GM13976 (cell line): ENCODE results near the gene BRD9.

Experiments used
- DNase-seq: peaks from one replicate; pipeline ENCODE4 v3.0.0; 2012; ENCODE audit warnings: low spot score
- in situ Hi-C: fragments of 300-500 bp; cut with MboI; formaldehyde crosslinking; loops from one replicate; pipeline ENCODE4 v1.12.0; 2022; ENCODE audit warnings: low sequenced_read_pairs, mixed read lengths, inconsistent platforms; ENCODE audit not compliant: unreplicated experiment
- TF ChIP-seq, protein P1 (sequence below): IDR thresholded peaks from 2 replicates; pipeline ENCODE4 v1.5.1; 2012; ENCODE audit warnings: borderline replicate concordance, mild to moderate bottlenecking; ENCODE audit not compliant: insufficient read depth; ENCODE audit errors: extremely low read depth, missing control alignments, control extremely low read depth

The BRD9 gene

DNA sequence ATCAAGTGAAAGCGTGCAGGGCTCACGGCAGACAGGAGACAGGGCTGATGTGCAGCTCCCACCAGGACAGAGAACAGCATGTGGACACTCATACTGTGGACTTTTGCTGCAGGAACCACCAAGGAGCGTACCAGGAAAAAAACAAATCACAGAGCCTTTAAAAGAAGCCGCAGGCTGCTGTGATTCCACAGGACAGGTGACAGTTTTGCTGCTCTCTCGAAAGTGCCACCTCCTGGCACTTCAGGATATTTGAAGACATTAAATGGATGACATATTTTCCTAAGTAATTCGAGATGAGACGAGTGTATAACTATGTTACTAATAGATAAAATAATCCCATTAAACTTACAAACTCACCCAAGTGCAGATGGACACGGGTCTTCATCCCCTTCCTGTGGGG, 71.1 kb downstream of the BRD9 start:
- in situ Hi-C loops = no loop called here
- DNase-seq = peak; percentile 4
- TF ChIP-seq, protein P1, sequence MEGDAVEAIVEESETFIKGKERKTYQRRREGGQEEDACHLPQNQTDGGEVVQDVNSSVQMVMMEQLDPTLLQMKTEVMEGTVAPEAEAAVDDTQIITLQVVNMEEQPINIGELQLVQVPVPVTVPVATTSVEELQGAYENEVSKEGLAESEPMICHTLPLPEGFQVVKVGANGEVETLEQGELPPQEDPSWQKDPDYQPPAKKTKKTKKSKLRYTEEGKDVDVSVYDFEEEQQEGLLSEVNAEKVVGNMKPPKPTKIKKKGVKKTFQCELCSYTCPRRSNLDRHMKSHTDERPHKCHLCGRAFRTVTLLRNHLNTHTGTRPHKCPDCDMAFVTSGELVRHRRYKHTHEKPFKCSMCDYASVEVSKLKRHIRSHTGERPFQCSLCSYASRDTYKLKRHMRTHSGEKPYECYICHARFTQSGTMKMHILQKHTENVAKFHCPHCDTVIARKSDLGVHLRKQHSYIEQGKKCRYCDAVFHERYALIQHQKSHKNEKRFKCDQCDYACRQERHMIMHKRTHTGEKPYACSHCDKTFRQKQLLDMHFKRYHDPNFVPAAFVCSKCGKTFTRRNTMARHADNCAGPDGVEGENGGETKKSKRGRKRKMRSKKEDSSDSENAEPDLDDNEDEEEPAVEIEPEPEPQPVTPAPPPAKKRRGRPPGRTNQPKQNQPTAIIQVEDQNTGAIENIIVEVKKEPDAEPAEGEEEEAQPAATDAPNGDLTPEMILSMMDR = no peak

DNA sequence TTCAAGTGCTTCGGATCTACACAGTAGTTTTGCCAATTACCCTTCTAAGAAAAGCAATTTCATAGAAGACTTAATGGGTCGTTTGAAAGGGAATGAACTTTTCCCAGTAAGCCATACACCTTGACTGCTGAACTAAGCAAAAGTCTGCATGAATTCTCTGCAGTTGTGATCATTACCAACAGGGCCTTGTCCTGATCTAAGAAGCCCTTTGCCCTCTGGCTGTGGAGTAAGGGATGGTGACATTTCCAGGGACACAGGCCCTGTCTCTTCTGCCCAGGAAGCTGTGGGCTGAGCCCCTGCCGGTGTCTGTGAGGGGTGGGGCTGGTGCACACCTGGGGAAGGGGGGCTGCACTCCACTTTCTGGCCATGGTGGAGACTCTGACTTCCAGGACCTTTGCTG, 72.4 kb downstream of the BRD9 start:
- TF ChIP-seq, protein P1 = no peak
- peak; percentile 8 for DNase-seq
- in situ Hi-C loops = no loop called here

DNA sequence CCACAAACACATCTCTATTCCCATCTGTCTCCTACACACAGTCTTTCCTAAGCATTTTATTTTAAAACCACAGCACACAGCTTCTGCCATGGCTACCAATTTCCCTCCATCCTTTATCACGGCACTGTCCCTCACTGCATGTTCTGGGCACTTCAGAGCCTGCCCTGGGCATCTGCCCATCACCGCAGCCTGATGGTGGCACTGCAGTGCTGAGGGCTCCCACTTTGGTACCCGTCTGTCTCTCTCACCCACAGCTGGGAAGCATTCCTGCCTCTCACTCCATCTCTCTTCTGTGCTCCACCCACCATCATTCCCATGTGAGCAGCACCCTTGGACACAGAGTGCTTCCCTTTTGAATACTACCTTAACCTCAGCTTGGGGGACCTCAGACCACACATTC, 73.5 kb downstream of the BRD9 start:
- DNase-seq = no peak
- TF ChIP-seq, protein P1 = no peak
- in situ Hi-C loops = no loop called here

DNA sequence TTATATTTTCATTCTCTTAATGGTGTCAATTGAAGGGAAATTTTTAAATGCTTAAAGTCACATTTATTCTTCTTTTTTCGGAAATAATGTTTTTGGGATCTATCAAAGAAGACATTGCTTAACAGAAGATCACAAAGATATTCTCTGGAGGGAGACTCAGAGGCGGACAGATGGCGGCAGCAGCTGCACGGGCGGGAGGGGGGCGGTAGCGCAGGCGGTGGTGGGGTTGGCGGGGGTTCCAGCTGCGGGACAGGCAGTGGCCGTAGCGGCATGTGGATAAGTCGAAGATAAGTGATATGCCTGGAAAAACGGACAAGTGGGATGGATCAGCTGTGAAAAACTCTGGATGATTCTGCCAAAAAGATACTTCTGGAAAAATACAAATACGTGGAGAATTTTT, 76.4 kb downstream of the BRD9 start:
- DNase-seq = no peak
- TF ChIP-seq, protein P1 = no peak
- in situ Hi-C loops = no loop called here

DNA sequence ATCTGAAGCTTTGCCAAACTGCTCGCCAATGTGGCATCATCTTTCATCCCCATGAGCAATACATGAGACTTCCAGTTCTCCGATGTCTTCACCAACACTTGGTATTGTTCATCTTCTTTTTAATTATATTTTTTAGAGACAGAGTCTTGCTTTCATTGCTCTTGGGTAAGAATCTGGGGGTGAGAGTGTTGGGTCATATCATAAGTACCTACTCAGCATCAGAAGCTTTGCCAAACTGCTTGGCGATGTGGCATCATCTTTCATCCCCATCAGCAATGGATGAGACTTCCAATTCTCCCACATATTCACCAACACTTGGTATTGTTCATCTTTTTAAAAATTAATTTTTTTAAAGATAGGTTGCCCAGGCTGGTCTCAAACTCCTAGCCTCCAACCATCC, 77.2 kb downstream of the BRD9 start:
- TF ChIP-seq, protein P1 = no peak
- no peak for DNase-seq
- in situ Hi-C loops = no loop called here
